ENCODE data around the gene COLGALT1. TPM values are rescaled to one million over a fixed set of nuclear protein-coding genes. Genes with fewer than 3 reads are reported as not detected.

The COLGALT1 gene
- total and polyA plus RNA-seq, 2 of the 8 experiments (the other 6 are each of a cell fraction or from before 2014, with no cell fraction given): 44.7 to 58.1 TPM

GRCh38 chr19:17614476-17614875 lies 59.0 kb downstream of the COLGALT1 start:
- H3K18ac ChIP-seq (ENCODE audit: extremely low read depth, low read length): no peak overlapping the region
- H3K9ac ChIP-seq (replicated peaks in 1 of 4; ENCODE audit: extremely low read depth in 1 of 4, low read depth in 3 of 4, low read length in 3 of 4): no peak overlapping the region
- H3K4me1 ChIP-seq (replicated peaks in 1 of 4; ENCODE audit: control insufficient read depth in 3 of 4, insufficient read depth in 4 of 4, low read length in 3 of 4): no peaks in the 10 kb centered on the region
- H4K91ac ChIP-seq (replicated peaks; ENCODE audit: insufficient read length, low read length): no peak overlapping the region
- H3K14ac ChIP-seq (ENCODE audit: insufficient read length): no peak overlapping the region
- TF ChIP-seq RBBP5 (IDR thresholded peaks at IDR 0.05; ENCODE audit: borderline replicate concordance, low read depth, low read length) (no peak), ZNF274 (IDR thresholded peaks at IDR 0.05; ENCODE audit: borderline replicate concordance, extremely low read depth, low read length) (no peak), BCL11A (IDR thresholded peaks at IDR 0.05; ENCODE audit: low read depth in 2 of 2, low read length in 2 of 2) (no peak), POLR2A (IDR thresholded peaks at IDR 0.05; ENCODE audit: control extremely low read depth in 1 of 2, low read depth in 2 of 2, low read length in 2 of 2) (no peak), RNF2 (IDR thresholded peaks at IDR 0.05; ENCODE audit: borderline replicate concordance, low read depth, low read length, missing control alignments, poor library complexity, severe bottlenecking) (no peak), SIX5 (IDR thresholded peaks at IDR 0.05; ENCODE audit: low read depth, low read length) (no peak), PHF8 (conservative IDR thresholded peaks at IDR 0.05; ENCODE audit: low read depth, low read length) (no peak), POU5F1 (IDR thresholded peaks at IDR 0.05; ENCODE audit: low read depth, low read length) (no peak), SP2 (IDR thresholded peaks at IDR 0.05; ENCODE audit: low read length) (no peak)
- no peak overlapping the region for H4K8ac ChIP-seq (ENCODE audit: extremely low read depth, insufficient read depth, low read length)
- H3K9me3 ChIP-seq (ENCODE audit: insufficient read depth in 2 of 2, low read depth in 1 of 2, low read length in 1 of 2): no peaks in the 10 kb centered on the region
- H2BK5ac ChIP-seq (ENCODE audit: low read depth, low read length): no peak overlapping the region
- peaks cover 0 to 6% (median 0%) of the 10 kb centered on the region in 4 experiments; a peak in 1 of 8 replicates for H3K36me3 ChIP-seq (ENCODE audit: control insufficient read depth in 2 of 4, insufficient read depth in 4 of 4, low read length in 3 of 4)
- no peak overlapping the region for H3K4me3 ChIP-seq (ENCODE audit: extremely low read depth in 1 of 4, insufficient read depth in 2 of 4, low read depth in 3 of 4, low read length in 4 of 4)
- no peak overlapping the region for H3K4me2 ChIP-seq (ENCODE audit: insufficient read depth in 1 of 2, low read depth in 2 of 2, low read length in 2 of 2)
- no peak overlapping the region for H2AFZ ChIP-seq (ENCODE audit: low read length)
- no peak overlapping the region for H2BK120ac ChIP-seq (replicated peaks; ENCODE audit: low read depth, low read length)
- peaks cover 3% of the 10 kb centered on the region in 2 experiments for H4K20me1 ChIP-seq (replicated peaks in 1 of 2; ENCODE audit: control insufficient read depth in 1 of 2, insufficient read depth in 2 of 2, low read length in 2 of 2)
- H2BK12ac ChIP-seq (ENCODE audit: low read depth, low read length): no peak overlapping the region
- 84% methylated on average over 5 of the region's 12 CpGs; no CpG with 5 or more reads in 1 of the 2 experiments for WGBS, 2 experiments (ENCODE audit: extremely low coverage in 1 of 2, insufficient coverage in 1 of 2, insufficient read length in 1 of 2, insufficient replicate concordance in 2 of 2, low coverage in 1 of 2, low lambda C conversion rate in 2 of 2, missing lambda C conversion rate in 1 of 2)
- H2AK5ac ChIP-seq (ENCODE audit: low read depth, low read length): no peak overlapping the region
- H3K27me3 ChIP-seq (replicated peaks in 1 of 4; ENCODE audit: control insufficient read depth in 3 of 4, extremely low read depth in 1 of 4, insufficient read depth in 3 of 4, low read length in 3 of 4): no peaks in the 10 kb centered on the region
- POLR2A ChIA-PET (ENCODE audit: partially characterized antibody): interaction anchor here (0.6 kb wide), 1 partner anchor 1469 kb away, joined by 3 read pairs; no protein-coding TSS in a partner anchor
- H3K4ac ChIP-seq (replicated peaks; ENCODE audit: insufficient read length, low read depth, low read length): no peak overlapping the region
- H2BK15ac ChIP-seq (ENCODE audit: low read length): no peak overlapping the region
- no peaks in the 10 kb centered on the region for H3K79me1 ChIP-seq (ENCODE audit: low read depth, low read length)
- no peaks in the 10 kb centered on the region for H3K79me2 ChIP-seq (ENCODE audit: control insufficient read depth in 1 of 2, insufficient read depth in 2 of 2, low read length in 2 of 2)
- H3K23me2 ChIP-seq (ENCODE audit: low read depth, low read length): no peaks in the 10 kb centered on the region
- FAIRE-seq (no peak), DNase-seq (ENCODE audit: low read depth in 1 of 2, low spot score in 2 of 2) (no peak)
- H4K5ac ChIP-seq (ENCODE audit: insufficient read length, low read depth, low read length): no peak overlapping the region
- no peak overlapping the region for H2BK20ac ChIP-seq (ENCODE audit: low read length)
- no peak overlapping the region for H3K23ac ChIP-seq (ENCODE audit: insufficient read length)
- CTCF ChIA-PET (ENCODE audit: partially characterized antibody): interaction anchor here (0.6 to 2.8 kb wide), 2 partner anchors 7 to 39 kb away, joined by 3 to 13 read pairs; no protein-coding TSS in a partner anchor
- no peak overlapping the region for H3K27ac ChIP-seq (ENCODE audit: low read depth, low read length)
- no peak overlapping the region for H3K56ac ChIP-seq (replicated peaks; ENCODE audit: insufficient read length, low read depth, low read length)
